Prostate gland (tissue), 2 donors: ENCODE measurements around the gene OR10H1.

ENCODE experiments used
- CTCF ChIP-seq, 4 experiments: fragments of 200-600 bp in 2 of 4; fragments of 450-650 bp in 2 of 4; sonication (generic) in 2 of 4; IDR thresholded peaks; 1 replicate in 3 of 4; 2 replicates in 1 of 4; pipeline ENCODE4 v1.5.1; 2016 to 2019; ENCODE audit warnings: antibody characterized with exemption in 4 of 4, mild to moderate bottlenecking in 2 of 4, moderate library complexity in 2 of 4
- POLR2A ChIP-seq: fragments of 450-650 bp; IDR thresholded peaks from one replicate; pipeline ENCODE4 v1.6.1; 2016; ENCODE audit warnings: antibody characterized with exemption, mild to moderate bottlenecking
- POLR2AphosphoS5 ChIP-seq: sonication (generic); formaldehyde crosslinking; IDR thresholded peaks from one replicate; pipeline ENCODE4 v1.6.1; 2017; ENCODE audit warnings: antibody characterized with exemption

- no peak for TF ChIP-seq CTCF (IDR thresholded peaks at IDR 0.05)
- TF ChIP-seq POLR2AphosphoS5, result peak; percentile 84
- TF ChIP-seq POLR2A, result peak; percentile 85
Measured at GRCh38 chr19:15836330-15837220, 21.1 kb upstream of the OR10H1 start.
